Bronchial epithelial cell (primary cell): ENCODE data around the gene COL6A3. TPM values are rescaled to one million over a fixed set of nuclear protein-coding genes. Genes with fewer than 3 reads are reported as not detected.
A peak's percentile ranks its signal among the peaks of the same experiment; 100 is the strongest.

ENCODE experiments used
- DNase-seq: peaks from one replicate; pipeline ENCODE4 v3.0.0-alpha.2; 2010; ENCODE audit warnings: low read depth
- FAIRE-seq: peaks from 2 replicates; lab custom pipeline; 2011; peaks lifted over from hg19 to GRCh38; lab: Jason Lieb, UNC
- H3K27me3 ChIP-seq: 2 replicates; pipeline ENCODE4 v1.5.1; 2011; ENCODE audit warnings: low read length; ENCODE audit not compliant: control insufficient read depth, insufficient read depth
- H3K36me3 ChIP-seq: 2 replicates; pipeline ENCODE4 v1.5.1; 2011; ENCODE audit warnings: low read length; ENCODE audit not compliant: control insufficient read depth, insufficient read depth
- H3K4me3 ChIP-seq: 2 replicates; pipeline ENCODE4 v1.5.1; 2011; ENCODE audit warnings: mild to moderate bottlenecking, low read depth, low read length, control low read depth
- CTCF ChIP-seq: IDR thresholded peaks from 2 replicates; pipeline ENCODE4 v1.5.1; 2011; ENCODE audit warnings: mild to moderate bottlenecking, moderate library complexity, low read length, control low read depth, inconsistent platforms; ENCODE audit not compliant: insufficient read depth, severe bottlenecking
- total RNA-seq: library from RNA; depleted of rRNA; stranded (reverse); fragments of >200 nt; gene quantifications from 2 replicates; pipeline ENCODE4 v1.2.1, GENCODE V29; 2014

COL6A3 gene
- total RNA-seq, 1 donor from 2014 or later: 16.6 TPM

- no peak overlapping the region for H3K4me3 ChIP-seq
- no peaks in the 10 kb centered on the region for H3K27me3 ChIP-seq
- TF ChIP-seq CTCF: no peak
- DNase-seq (no peak), FAIRE-seq (no peak)
- H3K36me3 ChIP-seq: no peaks in the 10 kb centered on the region
These were observed 11.4 kb upstream of the COL6A3 start for GRCh38 chr2:237425320-237425719.

- Histone ChIP-seq H3K36me3 (no peaks in the 10 kb centered on the region), H3K27me3 (no peaks in the 10 kb centered on the region), H3K4me3 (no peak overlapping the region)
- DNase-seq: no peak
- no peak for TF ChIP-seq CTCF
- FAIRE-seq: no peak
These were observed 10.6 kb upstream of the COL6A3 start for GRCh38 chr2:237424544-237424943.

GRCh38 chr2:237423891-237424290 lies 9.9 kb upstream of the COL6A3 start:
- no peak for FAIRE-seq

GRCh38 chr2:237422309-237422708 lies 8.3 kb upstream of the COL6A3 start:
- TF ChIP-seq CTCF: no peak
- DNase-seq (no peak), FAIRE-seq (no peak)
- Histone ChIP-seq H3K27me3 (no peaks in the 10 kb centered on the region), H3K36me3 (no peaks in the 10 kb centered on the region), H3K4me3 (no peak overlapping the region)

More at GRCh38 chr2:237423891-237424290, 9.9 kb upstream of the COL6A3 start:
- no peak for TF ChIP-seq CTCF
- DNase-seq: no peak
- H3K36me3 ChIP-seq: no peaks in the 10 kb centered on the region
- no peaks in the 10 kb centered on the region for H3K27me3 ChIP-seq
- H3K4me3 ChIP-seq: no peak overlapping the region

GRCh38 chr2:237421542-237422116 lies 7.7 kb upstream of the COL6A3 start:
- DNase-seq (peak; percentile 69), FAIRE-seq (peak; percentile 93)
- H3K27me3 ChIP-seq: no peaks in the 10 kb centered on the region
- TF ChIP-seq CTCF: peak; percentile 92
- H3K4me3 ChIP-seq: no peak overlapping the region
- H3K36me3 ChIP-seq: no peaks in the 10 kb centered on the region

- FAIRE-seq: no peak
- no peaks in the 10 kb centered on the region for H3K36me3 ChIP-seq
- no peak for DNase-seq
- TF ChIP-seq CTCF: no peak
- no peaks in the 10 kb centered on the region for H3K27me3 ChIP-seq
- no peak overlapping the region for H3K4me3 ChIP-seq
These were observed 4.3 kb upstream of the COL6A3 start for GRCh38 chr2:237418300-237418699.
